DOHH2 (cell line): ENCODE results near the gene CERS6.

Experiments
- CTCF ChIP-seq: fragments of 200-600 bp; sonication (generic); IDR thresholded peaks from one replicate; pipeline ENCODE4 v1.5.1; 2014; ENCODE audit warnings: antibody characterized with exemption, mild to moderate bottlenecking, low read depth, low read length; ENCODE audit not compliant: poor library complexity, severe bottlenecking
- EZH2phosphoT487 ChIP-seq: fragments of 200-600 bp; sonication (generic); IDR thresholded peaks from 2 replicates; pipeline ENCODE4 v1.6.1; 2017; ENCODE audit warnings: borderline replicate concordance, mild to moderate bottlenecking, antibody characterized with exemption, low read length, moderate library complexity, mixed read lengths

GRCh38 chr2:168789776-168790175, 333.7 kb downstream of the CERS6 start:
- TF ChIP-seq CTCF (no peak), EZH2phosphoT487 (no peak)
